Neuronal stem cell (in vitro differentiated cells): ENCODE data around the gene FGF7.
"Not testable (repeated sequence)": the region's sequence is repeated elsewhere in the genome, so short reads cannot be mapped to it uniquely, and the experiment has no call there.

Experiments used
- DNase-seq: peaks from one replicate; pipeline ENCODE4 v3.0.0-alpha.2; 2013; ENCODE audit warnings: low spot score
- H2AFZ ChIP-seq: one replicate; pipeline ENCODE4 v1.6.1; 2013; ENCODE audit warnings: mild to moderate bottlenecking, low read length, inconsistent platforms
- H2AK5ac ChIP-seq: 2 replicates; pipeline ENCODE4 v1.6.1; 2013; ENCODE audit warnings: low read depth, mild to moderate bottlenecking, inconsistent platforms, low read length, moderate library complexity, mixed read lengths
- H2BK120ac ChIP-seq: 2 replicates; pipeline ENCODE4 v1.6.1; 2013; ENCODE audit warnings: low read depth, mild to moderate bottlenecking, inconsistent platforms, low read length, moderate library complexity, mixed read lengths
- H2BK12ac ChIP-seq: one replicate; pipeline ENCODE4 v1.6.1; 2013; ENCODE audit warnings: low read length, inconsistent platforms
- H2BK15ac ChIP-seq: 2 replicates; pipeline ENCODE4 v1.6.1; 2013; ENCODE audit warnings: mild to moderate bottlenecking, low read length, inconsistent platforms, mixed read lengths
- H2BK5ac ChIP-seq: one replicate; pipeline ENCODE4 v1.6.1; 2013; ENCODE audit warnings: inconsistent platforms, mild to moderate bottlenecking, low read length, moderate library complexity
- H3K14ac ChIP-seq: one replicate; pipeline ENCODE4 v1.6.1; 2013; ENCODE audit warnings: low read length, inconsistent platforms
- H3K18ac ChIP-seq: 2 replicates; pipeline ENCODE4 v1.6.1; 2013; ENCODE audit warnings: low read length, inconsistent platforms
- H3K23ac ChIP-seq: 2 replicates; pipeline ENCODE4 v1.6.1; 2013; ENCODE audit warnings: low read depth, mild to moderate bottlenecking, mixed read lengths, low read length, inconsistent platforms; ENCODE audit not compliant: poor library complexity
- H3K27ac ChIP-seq: replicated peaks from 3 replicates; pipeline ENCODE4 v1.5.1; 2013; ENCODE audit warnings: low read length, inconsistent platforms
- H3K27me3 ChIP-seq, 3 experiments: 2 replicates each; pipeline ENCODE4 v1.6.1; 2013; ENCODE audit warnings: low read length in 3 of 3, mild to moderate bottlenecking in 2 of 3, inconsistent platforms in 1 of 3, low read depth in 1 of 3, mixed read lengths in 1 of 3, moderate library complexity in 1 of 3; ENCODE audit not compliant: control insufficient read depth in 3 of 3, insufficient read depth in 3 of 3
- H3K36me3 ChIP-seq, 2 donors: replicated peaks in 1 of 2; 2 replicates each; pipeline ENCODE4 v1.6.1; 2013; ENCODE audit warnings: low read length in 2 of 2; ENCODE audit not compliant: control insufficient read depth in 2 of 2, insufficient read depth in 2 of 2
- H3K4ac ChIP-seq: 2 replicates; pipeline ENCODE4 v1.6.1; 2013; ENCODE audit warnings: inconsistent platforms, mild to moderate bottlenecking, low read length, moderate library complexity
- H3K4me1 ChIP-seq, 2 donors: 1 replicate in 1 of 2; 2 replicates in 1 of 2; pipeline ENCODE4 v1.6.1; 2013; ENCODE audit warnings: low read length in 2 of 2, low read depth in 1 of 2; ENCODE audit not compliant: control insufficient read depth in 2 of 2, insufficient read depth in 1 of 2
- H3K4me2 ChIP-seq: one replicate; pipeline ENCODE4 v1.6.1; 2013; ENCODE audit warnings: mild to moderate bottlenecking, low read length, inconsistent platforms; ENCODE audit not compliant: insufficient read depth, poor library complexity, severe bottlenecking
- H3K4me3 ChIP-seq, 2 donors: 2 replicates each; pipeline ENCODE4 v1.5.1; 2013; ENCODE audit warnings: low read length in 2 of 2, mild to moderate bottlenecking in 2 of 2, inconsistent platforms in 1 of 2, moderate library complexity in 1 of 2
- H3K79me1 ChIP-seq: one replicate; pipeline ENCODE4 v1.6.1; 2013; ENCODE audit warnings: low read depth, mild to moderate bottlenecking, inconsistent platforms, low read length, moderate library complexity
- H3K9ac ChIP-seq: one replicate; pipeline ENCODE4 v1.6.1; 2013; ENCODE audit warnings: mild to moderate bottlenecking, low read depth, low read length, inconsistent platforms; ENCODE audit not compliant: poor library complexity
- H3K9me3 ChIP-seq, 2 donors: replicated peaks in 1 of 2; 2 replicates each; pipeline versions ENCODE3 to v1.6.1; 2013; ENCODE audit warnings: low read length in 2 of 2, mild to moderate bottlenecking in 2 of 2, inconsistent platforms in 1 of 2, low read depth in 1 of 2, mixed read lengths in 1 of 2, moderate library complexity in 1 of 2; ENCODE audit not compliant: control insufficient read depth in 2 of 2, insufficient read depth in 1 of 2
- H4K8ac ChIP-seq: one replicate; pipeline ENCODE4 v1.6.1; 2013; ENCODE audit warnings: low read depth, mild to moderate bottlenecking, inconsistent platforms, low read length, moderate library complexity
- H4K91ac ChIP-seq: one replicate; pipeline ENCODE4 v1.6.1; 2013; ENCODE audit warnings: low read length, low read depth, mild to moderate bottlenecking, inconsistent platforms; ENCODE audit not compliant: poor library complexity
- WGBS, 2 donors: extraction: QIAGEN DNeasy Blood & Tissue Kit; methylation state at CpG; one replicate each; pipeline ENCODE4 v1.1.7; 2013; ENCODE audit warnings: missing lambda C conversion rate in 2 of 2, mixed read lengths in 1 of 2; ENCODE audit not compliant: insufficient read length in 2 of 2, insufficient replicate concordance in 1 of 2; ENCODE audit errors: extremely low coverage in 2 of 2; 5-methylcytosine and 5-hydroxymethylcytosine counted together

The FGF7 gene

DNA sequence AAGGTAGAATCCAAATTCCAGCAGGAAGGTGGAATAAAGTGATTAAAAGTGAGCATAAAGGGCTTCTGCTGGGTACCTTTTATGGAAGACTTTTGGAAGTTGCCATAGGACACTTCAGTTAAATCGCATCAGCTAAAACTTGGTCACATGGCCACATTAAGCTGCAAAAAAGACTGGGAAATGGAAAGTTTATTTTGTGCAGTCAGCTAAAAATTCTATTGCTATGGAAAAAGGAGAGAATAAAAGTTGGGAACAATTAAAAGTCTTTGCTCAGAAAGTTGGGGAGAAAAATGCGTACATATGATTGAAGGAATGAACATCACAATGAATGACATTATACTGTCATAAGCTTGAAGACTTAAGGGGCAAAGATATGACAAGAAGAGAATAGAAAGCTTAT, 49.3 kb downstream of the FGF7 start:
- Histone ChIP-seq H3K4me2 (no peak overlapping the region), H3K4me1 (no peaks in the 10 kb centered on the region), H3K36me3 (no peaks in the 10 kb centered on the region), H3K4ac (no peak overlapping the region), H4K8ac (no peak overlapping the region), H3K27ac (no peak overlapping the region), H3K9me3 (no peaks in the 10 kb centered on the region), H2BK5ac (no peak overlapping the region), H3K14ac (no peak overlapping the region), H4K91ac (no peak overlapping the region), H2AK5ac (no peak overlapping the region), H3K9ac (no peak overlapping the region), H3K79me1 (no peaks in the 10 kb centered on the region), H2AFZ (no peak overlapping the region), H3K4me3 (no peak overlapping the region), H2BK15ac (no peak overlapping the region), H2BK120ac (no peak overlapping the region), H2BK12ac (no peak overlapping the region), H3K18ac (no peak overlapping the region), H3K27me3 (peaks cover 0 to 2% (median 0%) of the 10 kb centered on the region in 3 experiments), H3K23ac (no peak overlapping the region)
- DNase-seq, result no peak
- WGBS, 2 donors, result no CpG with 5 or more reads among the region's 2 CpGs

GRCh38 chr15:49473031-49473430, 50.0 kb downstream of the FGF7 start:
- Histone ChIP-seq H3K9ac (no peak overlapping the region), H3K18ac (no peak overlapping the region), H3K4ac (no peak overlapping the region), H4K8ac (no peak overlapping the region), H3K4me3 (no peak overlapping the region), H2AK5ac (no peak overlapping the region), H3K36me3 (no peaks in the 10 kb centered on the region), H3K14ac (no peak overlapping the region), H3K27ac (no peak overlapping the region), H2BK120ac (no peak overlapping the region), H3K27me3 (peaks cover 0 to 2% (median 0%) of the 10 kb centered on the region in 3 experiments), H3K9me3 (no peaks in the 10 kb centered on the region), H4K91ac (no peak overlapping the region), H3K4me1 (no peaks in the 10 kb centered on the region), H2BK5ac (no peak overlapping the region), H2AFZ (no peak overlapping the region), H2BK15ac (no peak overlapping the region), H3K23ac (no peak overlapping the region), H3K79me1 (no peaks in the 10 kb centered on the region), H2BK12ac (no peak overlapping the region), H3K4me2 (no peak overlapping the region)
- DNase-seq, result no peak
- no CpG with 5 or more reads among the region's 1 CpG for WGBS, 2 donors

- not testable (repeated sequence) for H3K79me1 ChIP-seq, H3K4ac ChIP-seq, DNase-seq, H3K14ac ChIP-seq, H2BK5ac ChIP-seq, H3K9ac ChIP-seq, H3K27me3 ChIP-seq, H3K27ac ChIP-seq, H3K9me3 ChIP-seq, H3K18ac ChIP-seq, H3K23ac ChIP-seq, H2BK15ac ChIP-seq, H4K8ac ChIP-seq, H3K4me3 ChIP-seq, H2BK120ac ChIP-seq, H3K4me2 ChIP-seq, H2AK5ac ChIP-seq, H3K36me3 ChIP-seq, H2BK12ac ChIP-seq, H2AFZ ChIP-seq, H3K4me1 ChIP-seq, H4K91ac ChIP-seq
- no CpG with 5 or more reads among the region's 4 CpGs for WGBS, 2 donors
Measured at GRCh38 chr15:49478021-49478420, 55.0 kb downstream of the FGF7 start.

- H3K4ac ChIP-seq, H4K91ac ChIP-seq, H2BK120ac ChIP-seq, H3K27ac ChIP-seq, H3K14ac ChIP-seq, H2BK5ac ChIP-seq, H3K27me3 ChIP-seq, H2BK15ac ChIP-seq, DNase-seq, H3K4me2 ChIP-seq, H3K79me1 ChIP-seq, H3K36me3 ChIP-seq, H4K8ac ChIP-seq, H3K9ac ChIP-seq, H3K23ac ChIP-seq, H2AFZ ChIP-seq, H2BK12ac ChIP-seq, H2AK5ac ChIP-seq, H3K4me3 ChIP-seq, H3K4me1 ChIP-seq, H3K18ac ChIP-seq, H3K9me3 ChIP-seq: not testable (repeated sequence)
Measured at GRCh38 chr15:49478982-49479381, 55.9 kb downstream of the FGF7 start.
